Stimulated activated CD4-positive, alpha-beta T cell treated with anti-CD3 and anti-CD28 coated beads, Interleukin-15, amount 100 ng/mL, for 48 hours (primary cell): Measurements from ENCODE around the gene YPEL5.

Source experiments
- DNase-seq, 2 donors: peaks; one replicate each; pipeline ENCODE4 v3.0.0-alpha.2; 2020; ENCODE audit warnings: low read depth in 2 of 2

The YPEL5 gene

DNA sequence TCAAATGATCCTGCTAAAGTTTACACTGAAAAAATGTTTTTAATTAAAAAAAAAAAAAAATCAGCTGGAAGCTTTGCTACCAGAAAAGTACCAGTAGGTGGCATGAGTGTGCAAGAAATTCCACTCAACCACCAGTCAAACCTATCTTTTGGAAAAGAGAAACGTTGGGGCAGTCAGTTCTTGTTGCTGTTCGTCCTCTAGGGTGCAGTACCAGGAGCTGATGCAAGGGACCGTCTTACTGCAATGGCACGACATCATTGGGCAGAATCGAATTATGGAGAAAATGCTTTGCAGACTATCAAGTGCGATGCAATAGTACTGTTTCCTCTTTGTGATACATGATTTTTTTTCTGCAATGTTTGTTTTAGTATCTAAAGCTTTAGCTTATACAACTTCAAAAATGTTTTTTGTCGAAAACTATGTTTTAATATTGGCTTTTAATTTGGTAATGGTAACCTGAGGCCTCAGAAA, 18.3 kb downstream of the YPEL5 start:
- peak; percentile 53 to 55 for DNase-seq

DNA sequence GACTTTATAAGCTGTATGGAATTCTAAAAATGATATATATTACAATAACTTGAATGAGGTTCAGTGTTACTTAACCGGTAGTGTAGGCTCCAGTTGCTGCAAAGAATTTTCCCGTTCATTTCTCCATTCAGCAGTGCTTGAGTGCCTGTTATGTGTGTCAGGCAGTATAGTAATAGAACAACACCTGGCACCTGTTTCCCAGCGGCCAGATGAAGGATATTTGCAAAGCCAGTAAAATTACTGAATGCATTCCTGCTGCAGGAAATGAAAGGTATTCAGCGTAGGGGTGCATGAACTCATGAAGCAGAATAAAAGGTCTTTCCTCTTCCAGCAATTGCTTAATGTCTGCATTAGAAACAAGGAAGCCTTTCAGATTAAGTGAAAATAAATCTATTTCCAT, 18.8 kb downstream of the YPEL5 start:
- no peak for DNase-seq

DNA sequence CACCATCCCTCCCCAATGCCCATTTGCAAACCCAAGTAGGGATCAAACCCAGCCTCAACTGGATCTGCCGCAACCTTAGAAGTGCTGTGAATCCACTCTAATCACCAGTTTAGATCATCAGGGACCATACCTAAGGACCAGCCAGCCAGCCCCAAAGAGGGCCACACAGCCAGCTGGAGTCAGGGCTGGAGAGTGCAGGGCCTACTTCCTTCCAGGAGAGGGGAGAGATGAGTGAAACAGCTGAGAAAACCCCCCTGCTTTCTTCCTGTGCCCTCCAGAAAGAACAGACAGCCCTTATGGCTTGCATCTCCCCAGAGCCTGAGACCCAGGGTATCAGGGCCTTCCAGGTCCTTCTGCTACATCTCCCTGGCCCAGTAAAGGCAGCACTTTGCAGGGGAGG, 25.8 kb downstream of the YPEL5 start:
- no peak for DNase-seq

DNA sequence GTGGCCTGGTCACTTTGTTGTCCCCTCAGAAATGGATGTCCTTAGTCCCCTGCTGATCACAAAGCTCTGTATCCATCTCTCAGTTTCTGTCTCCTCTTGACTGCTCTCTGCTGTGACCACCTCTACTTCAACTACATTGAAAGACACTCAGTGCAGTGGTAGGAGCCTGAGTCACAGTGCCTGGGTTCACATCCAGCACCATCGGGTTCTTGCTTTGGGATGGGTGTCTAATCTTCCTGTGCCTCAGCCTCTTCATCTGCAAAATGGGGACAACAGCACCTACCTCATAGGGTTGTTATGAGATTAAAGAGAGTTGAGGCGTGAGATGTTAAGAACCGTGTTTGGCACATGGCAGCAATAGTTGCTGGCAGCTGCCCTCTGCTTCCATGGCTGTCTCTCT, 30.6 kb downstream of the YPEL5 start:
- DNase-seq: no peak

DNA sequence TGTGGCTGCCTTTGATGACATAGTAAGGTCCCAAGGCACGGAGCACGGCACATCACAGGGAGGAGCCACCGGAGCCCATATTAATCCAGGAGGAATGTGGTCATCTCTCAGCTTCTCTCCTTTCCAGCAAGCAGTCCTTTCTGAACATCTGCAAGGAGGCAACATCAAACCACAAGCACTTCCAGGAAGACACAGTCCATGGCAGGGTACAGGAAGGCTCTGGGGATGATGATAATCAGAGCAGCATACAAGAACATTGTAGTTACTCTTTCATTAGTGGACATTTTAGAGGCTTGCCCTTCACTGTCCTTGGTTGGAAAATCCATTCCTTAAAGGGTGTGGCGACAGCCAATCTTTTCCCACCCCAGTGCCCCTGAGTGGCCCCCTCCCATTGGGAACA, 31.1 kb downstream of the YPEL5 start:
- DNase-seq: no peak

DNA sequence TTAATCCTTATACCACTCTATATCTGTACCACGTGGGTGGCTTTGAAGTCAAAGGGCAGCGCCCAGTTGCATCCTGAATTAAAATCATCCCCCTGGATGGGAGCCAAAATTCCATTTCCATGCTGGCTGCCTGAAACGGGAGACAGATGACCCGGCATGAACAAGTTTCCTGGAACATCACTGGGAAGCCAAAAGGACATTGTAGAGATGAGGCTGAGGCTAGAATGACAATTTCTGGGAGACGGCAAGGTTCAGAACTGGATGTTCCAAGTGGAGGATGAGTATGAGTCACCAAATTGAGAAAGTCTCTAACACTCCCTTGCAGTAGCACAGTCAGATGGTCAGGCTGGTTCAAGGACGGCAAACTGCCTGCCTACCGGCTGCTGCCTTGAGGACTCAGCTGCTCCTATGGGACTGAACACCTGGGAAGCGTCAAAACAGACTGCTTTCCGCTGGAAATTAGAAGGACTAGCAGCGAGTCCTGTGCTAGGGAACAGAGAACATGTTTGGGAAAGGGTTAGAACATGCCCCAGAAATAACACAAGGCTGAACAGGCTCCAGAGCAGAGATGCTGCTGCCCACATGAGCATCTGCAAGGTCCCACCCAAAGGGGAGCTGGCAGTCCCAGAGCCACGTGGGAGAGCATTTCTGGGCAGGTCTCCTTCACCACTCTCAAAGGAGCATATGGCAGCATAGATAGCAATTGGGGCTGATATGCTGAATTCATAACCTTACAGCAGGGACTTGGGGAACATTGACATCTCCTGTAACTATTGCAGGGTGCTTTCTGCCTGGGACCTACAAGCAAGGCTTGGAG, 32.0 kb downstream of the YPEL5 start:
- no peak for DNase-seq

DNA sequence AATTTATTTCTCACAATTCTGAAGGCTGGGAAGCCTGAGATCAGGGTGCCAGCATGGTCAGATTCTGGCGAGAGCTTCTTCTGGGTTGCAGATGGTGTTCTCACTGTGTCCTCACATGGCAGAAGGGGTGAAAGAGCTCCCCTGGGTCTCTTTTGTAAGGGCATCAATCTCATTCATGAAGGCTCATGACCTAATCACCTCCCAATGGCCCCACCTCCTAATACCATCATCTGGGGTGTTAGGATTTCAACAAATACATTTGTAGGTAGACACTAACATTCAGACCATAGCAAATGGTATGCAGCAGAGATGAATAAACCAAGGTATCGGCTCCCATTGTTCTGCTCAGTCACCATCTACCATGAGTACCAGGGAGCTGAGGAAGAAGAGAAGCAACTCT, 32.7 kb downstream of the YPEL5 start:
- no peak for DNase-seq

DNA sequence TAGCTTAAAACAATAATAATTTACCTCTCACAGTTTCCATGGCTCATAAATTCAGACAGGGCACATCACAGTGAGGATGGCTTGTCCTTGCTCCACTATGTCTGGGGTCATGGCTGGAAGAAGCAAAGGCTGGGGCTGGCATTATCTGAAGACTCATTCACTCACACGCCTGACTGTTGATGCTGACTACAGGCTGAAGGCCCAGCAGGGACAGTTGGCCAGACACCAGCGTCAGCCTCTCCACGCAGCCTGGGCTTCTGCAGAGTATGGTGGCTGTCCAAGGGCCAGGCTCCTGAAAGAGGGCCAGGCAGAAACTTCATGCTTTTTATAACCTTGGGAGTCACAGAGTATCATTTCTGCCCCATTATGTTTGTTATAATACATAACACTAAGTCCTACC, 33.4 kb downstream of the YPEL5 start:
- no peak for DNase-seq

DNA sequence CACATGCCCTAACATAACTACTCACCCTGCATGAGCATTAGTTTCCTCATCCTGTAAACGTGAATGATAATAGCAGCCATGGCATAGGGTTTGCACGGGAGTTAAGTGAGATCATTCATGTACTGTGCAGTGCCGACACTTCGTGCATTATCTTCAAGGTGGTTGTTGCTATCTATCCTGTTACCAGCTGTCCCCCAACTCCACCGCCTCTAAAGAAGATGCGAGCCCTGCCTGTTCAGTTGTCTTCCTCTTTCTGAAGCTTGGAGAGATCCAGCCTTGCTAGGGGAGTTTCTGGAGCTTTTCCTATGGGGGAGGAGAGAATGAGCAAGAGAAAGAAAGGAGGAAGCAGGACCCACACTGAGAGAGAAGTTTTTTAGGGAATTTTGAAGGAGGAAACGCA, 34.4 kb downstream of the YPEL5 start:
- no peak for DNase-seq

DNA sequence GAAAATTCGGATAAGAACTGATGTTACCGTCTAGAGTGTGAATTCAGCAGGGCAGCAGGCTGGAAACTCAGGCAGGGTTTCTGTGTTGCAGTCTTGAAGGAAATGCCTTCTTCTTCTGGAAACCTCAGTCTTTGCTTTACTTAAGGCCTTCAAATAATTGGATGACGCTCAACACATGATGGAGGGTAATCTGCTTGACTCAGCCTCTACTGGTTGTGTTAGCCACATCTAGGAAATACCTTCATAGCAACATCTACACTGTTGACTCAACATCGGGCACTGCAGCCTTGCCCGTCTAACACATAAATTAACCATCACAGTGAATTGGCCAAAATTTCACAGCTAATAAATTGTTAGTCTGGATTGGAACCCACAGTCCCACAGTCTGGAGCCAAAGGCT, 37.2 kb downstream of the YPEL5 start:
- no peak for DNase-seq

DNA sequence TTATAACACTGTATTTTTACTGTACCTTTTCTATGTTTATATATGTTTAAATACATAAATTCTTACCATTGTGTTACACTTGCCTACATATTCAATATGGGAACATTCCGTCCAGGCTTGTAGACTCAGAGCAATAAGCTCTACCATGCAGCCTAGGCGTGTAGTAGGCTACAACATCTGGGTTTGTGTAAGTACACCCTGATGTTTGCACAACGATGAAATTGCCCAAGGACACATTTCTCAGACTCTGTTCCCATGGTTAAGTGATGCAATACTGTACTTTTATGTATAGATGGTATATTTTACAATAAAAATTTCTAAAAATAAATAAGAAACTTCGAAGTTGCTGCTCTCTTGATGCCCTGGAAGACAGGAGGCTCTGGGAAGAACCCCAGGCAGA, 38.4 kb downstream of the YPEL5 start:
- DNase-seq: no peak

DNA sequence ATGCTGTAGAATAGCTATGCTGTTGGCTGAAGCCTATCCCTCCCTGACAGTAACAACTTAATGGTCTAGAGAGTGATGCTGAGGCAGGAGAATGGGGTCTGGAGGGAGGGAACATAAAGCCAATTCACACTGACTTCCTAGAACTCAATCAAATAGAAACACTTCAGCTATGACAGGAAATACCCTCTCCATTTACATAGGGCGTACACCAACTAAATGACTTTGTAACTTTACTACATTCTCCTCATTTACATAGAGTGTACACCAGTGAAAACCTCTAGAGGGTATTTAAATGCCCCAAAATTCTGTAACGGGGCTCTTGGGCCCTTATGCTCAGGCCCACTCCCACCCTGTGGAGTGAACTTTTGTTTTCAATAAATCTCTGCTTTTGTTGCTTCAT, 41.5 kb downstream of the YPEL5 start:
- DNase-seq: no peak

DNA sequence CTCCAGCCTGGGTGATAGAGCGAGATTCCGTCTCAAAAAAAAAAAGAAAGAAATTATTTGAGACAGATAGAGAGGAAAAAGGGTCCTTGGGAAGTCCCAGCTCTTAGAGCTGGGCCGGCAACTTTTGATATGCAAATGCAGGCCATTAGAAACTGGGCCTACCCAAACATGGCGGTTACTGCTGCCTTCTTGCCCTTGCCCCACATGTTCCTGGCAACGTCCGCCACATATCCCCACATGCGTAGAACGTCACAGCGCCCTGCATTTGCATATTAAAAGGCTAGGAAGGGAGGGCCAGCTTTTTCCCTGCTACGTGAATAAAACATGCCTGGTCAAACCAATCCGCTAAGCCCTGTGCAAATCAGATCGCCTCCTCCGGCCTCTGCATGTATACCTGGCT, 43.8 kb downstream of the YPEL5 start:
- no peak for DNase-seq

DNA sequence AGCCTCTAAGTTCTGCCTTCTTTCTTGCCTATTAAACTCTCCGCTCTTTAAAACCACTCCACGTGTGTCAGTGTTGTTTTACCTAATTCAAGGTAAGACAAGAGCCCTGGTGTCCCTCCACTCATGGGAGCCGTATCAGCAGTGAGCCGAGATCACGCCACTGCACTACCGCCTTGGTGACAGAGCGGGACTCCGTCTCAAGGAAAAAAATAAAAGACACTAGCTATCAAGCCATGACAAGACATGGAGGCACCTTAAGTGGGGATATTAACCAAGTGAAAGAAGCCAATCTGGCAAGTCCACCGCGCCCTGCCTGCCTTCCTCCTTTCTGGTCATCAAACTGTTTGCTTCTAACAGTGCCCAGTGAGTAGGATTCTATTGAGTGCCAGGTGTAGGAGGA, 44.3 kb downstream of the YPEL5 start:
- no peak for DNase-seq

DNA sequence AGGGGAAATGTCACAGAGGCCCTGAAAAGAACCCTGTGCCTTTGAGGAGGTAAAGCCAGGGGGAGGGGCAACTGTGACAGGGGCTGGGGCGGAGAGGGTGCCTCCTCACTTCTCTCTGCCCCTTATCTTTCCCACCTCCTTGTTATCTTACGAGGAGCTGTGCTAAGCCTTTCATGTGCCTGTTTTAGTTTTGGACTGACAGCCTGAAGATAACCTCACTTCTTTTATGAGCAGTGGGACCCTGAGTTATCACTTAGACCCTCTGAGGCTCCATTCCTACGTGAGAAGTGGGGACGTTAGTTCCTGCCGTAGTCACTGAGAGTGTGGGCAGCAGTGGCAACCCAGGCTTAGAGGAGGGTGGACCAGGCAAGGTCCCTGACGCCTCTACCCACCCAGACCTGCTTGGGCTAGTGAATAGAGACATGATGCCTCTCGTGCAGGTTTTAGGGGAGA, 45.0 kb downstream of the YPEL5 start:
- DNase-seq: no peak

DNA sequence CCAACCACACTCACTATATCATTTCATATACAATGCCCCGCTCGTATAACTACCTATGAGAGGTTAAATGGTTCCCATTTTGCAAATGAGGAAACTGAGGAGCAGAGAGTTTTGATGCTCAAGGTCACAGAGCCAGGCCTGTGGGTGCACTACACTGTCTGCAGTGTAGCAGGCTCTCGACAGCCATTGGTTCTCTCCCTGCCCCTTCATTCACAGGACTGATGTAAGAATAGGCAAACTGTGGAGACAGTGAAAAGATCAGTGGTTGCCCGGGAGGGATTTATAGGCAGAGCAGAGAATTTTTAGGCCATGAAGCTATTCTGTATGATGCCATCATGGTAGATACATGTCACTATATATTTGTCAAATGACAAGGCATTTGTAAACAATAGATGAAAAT, 45.5 kb downstream of the YPEL5 start:
- DNase-seq: no peak

DNA sequence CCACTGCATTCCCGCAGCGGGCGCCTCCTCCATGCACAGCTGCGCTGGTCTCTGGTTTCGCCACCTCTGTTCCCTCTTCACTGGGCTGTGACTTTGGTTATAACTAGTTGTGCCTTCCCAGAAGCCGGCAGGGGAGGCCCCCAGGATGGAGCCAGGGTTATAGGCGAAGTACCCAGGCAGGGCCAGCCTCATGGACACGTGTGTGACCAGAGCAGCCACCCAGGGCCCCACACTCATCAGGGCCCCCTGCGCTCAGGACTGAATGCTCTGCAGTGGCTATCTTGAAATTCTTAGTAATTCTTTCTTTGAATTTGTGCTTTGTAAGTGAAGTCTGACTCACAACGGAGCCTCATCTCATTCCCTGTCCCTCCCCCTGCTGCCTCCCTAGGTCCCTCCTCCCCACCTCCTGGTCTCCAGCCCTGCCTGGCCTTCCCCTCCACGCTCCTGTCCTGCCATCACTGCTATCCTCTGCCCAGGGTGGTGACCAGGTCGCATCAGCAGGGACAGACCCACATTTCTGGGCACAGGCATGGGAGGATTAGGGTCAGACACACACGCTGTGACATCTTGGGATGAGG, 46.4 kb downstream of the YPEL5 start:
- DNase-seq: no peak

DNA sequence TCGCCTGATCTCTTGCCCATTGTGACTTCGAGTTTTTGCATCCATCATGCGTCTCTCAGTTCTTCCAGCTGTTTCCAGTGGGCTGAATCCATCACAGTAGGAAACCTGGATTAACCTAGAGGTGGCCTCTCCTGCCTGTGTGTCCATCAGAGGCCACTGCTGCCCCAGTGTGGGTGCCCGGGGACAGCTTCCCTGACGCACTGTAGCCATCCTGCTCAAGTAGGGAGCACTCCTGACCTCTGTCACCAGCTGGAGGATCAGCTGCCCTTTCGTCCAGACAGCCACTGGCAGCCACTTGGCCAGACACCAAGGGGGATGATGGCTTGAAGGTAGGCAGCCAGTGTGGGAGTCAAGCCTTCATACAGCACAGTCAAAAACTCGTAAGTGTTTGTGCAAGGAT, 47.6 kb downstream of the YPEL5 start:
- no peak for DNase-seq

DNA sequence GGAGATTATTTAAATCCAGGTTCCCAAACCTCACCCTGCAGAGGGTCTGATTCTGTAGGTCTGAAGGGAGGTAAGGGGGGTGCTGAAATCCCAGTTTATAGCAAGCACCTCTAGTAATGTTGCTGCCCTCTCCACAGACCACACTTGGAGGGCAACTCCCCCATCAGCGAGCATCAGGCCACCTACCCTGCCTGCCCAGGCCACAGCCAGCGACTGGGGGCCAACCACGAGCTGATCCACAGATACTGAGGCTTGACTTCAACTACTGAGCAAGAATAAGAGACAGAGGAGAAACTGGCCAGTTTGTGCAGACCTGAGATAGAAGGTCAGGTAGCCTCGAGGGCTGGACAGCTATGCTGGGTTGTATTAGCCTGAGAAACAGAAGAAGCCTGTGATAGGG, 48.2 kb downstream of the YPEL5 start:
- no peak for DNase-seq

DNA sequence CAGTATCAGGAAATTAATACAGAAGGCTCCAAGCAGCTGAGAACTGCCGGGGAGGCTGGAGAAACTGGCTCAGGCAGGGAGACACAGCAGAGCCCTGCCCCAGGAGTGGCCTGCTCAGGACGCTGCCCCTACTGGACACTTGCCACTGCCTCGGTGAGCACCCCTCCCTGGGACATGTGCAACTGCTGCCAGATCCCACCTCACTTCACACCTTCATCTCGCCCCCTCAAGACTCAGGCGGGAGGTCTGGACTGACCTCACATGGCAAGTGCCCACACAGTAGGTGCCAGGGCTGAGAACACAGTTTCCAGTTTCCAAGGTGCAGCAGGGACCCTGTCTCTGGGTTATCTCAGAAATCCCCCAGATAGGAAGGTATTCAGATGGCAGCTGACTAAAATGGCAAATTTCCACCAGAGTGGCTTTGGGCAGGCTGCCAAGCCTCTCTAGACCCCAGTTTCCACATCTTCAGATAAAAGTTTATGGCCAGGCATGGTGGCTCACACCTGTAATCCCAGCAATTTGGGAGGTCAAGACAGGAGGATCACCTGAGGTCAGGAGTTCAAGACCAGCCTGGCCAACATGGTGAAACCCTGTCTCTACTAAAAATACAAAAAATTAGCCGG, 50.9 kb downstream of the YPEL5 start:
- DNase-seq: no peak

DNA sequence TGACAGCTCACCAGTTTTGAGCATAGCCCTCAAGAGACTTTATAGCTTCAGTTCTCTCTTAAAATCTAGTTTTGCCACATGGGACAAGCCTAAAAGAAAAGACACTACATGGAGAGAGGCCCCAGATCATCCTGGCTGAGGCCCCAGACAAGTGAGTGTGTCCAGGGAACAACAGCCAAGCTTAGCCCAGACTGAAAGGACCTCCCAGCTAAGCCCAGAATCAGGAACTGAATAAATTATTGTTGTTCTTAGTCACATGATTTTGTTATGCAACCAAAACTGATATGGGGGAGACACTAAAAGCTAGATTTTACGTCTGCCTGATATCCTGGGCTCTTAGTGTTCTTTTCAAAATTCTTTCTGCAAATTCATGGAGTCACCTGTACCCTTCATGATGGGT, 55.2 kb downstream of the YPEL5 start:
- DNase-seq: no peak

DNA sequence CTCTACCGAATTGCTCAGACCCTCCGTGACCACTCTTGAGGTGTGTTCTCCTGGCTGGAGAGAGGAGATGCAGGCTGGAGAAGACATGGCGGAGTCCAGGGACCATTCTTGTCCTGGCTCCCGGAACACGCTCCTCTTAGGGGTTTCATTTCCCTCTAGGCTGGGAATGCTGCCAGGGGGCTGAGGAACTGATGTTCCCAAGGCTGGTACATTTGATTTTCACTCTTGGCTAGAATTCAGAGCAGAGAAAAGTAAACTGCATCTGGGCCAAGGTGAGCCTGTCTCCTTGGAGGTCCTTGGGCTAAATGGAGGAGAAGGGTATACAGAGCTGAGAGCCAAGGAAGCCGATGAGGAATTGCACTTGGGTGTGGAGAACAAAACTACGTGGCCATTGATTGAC, 56.3 kb downstream of the YPEL5 start:
- no peak for DNase-seq

DNA sequence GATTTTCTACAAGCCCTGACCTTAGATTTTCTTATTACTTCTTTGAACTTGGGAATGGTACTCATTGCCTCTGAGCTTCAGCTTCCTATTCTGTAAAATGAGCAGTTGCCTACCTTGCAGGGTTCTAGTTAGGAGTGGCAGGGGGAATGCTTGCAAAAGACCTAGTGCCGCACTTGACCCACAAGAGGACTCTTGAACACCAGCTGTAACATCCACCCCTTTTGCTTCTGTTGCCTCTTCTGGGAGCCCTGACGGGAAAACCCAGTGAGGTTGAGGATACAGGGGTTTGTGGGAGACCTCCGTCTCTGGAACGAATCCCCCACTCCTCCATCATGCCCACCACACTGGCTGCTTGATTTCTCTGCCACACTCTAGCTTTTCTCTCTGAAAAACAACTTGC, 57.5 kb downstream of the YPEL5 start:
- DNase-seq: no peak
